22Rv1 (cell line): ENCODE measurements around the gene TMEM147.

ENCODE experiments used
- CTCF ChIP-seq: fragments of 450-650 bp; IDR thresholded peaks from 2 replicates; pipeline ENCODE4 v1.5.1; 2017; ENCODE audit warnings: mild to moderate bottlenecking
- ZFX ChIP-seq: fragments of 450-650 bp; IDR thresholded peaks from 2 replicates; pipeline ENCODE4 v1.6.1; 2017; ENCODE audit warnings: antibody characterized with exemption, borderline replicate concordance

- TF ChIP-seq CTCF (no peak), ZFX (no peak)
Measured at GRCh38 chr19:35562336-35562735, 16.9 kb downstream of the TMEM147 start.
